Hepatocyte (in vitro differentiated cells): ENCODE results near the gene USP49.

ENCODE experiments used
- CTCF ChIP-seq: fragments of 200-600 bp; sonication (generic); IDR thresholded peaks from 2 replicates; pipeline ENCODE4 v1.5.1; 2016; ENCODE audit warnings: antibody characterized with exemption, mild to moderate bottlenecking; ENCODE audit not compliant: poor library complexity
- EZH2 ChIP-seq: fragments of 200-600 bp; sonication (generic); IDR thresholded peaks from 2 replicates; pipeline ENCODE4 v1.6.1; 2016; ENCODE audit warnings: antibody characterized with exemption, mild to moderate bottlenecking, borderline replicate concordance
- EZH2phosphoT487 ChIP-seq: fragments of 200-600 bp; sonication (generic); IDR thresholded peaks from one replicate; pipeline ENCODE4 v1.6.1; 2018; ENCODE audit warnings: antibody characterized with exemption, mild to moderate bottlenecking, low read depth, moderate library complexity; ENCODE audit not compliant: unreplicated experiment, severe bottlenecking

GRCh38 chr6:41909727-41910126, 14.6 kb upstream of the USP49 start:
- no peak for TF ChIP-seq CTCF
- no peak for TF ChIP-seq EZH2
- no peak for TF ChIP-seq EZH2phosphoT487
